ENCODE measurements around the gene CEMIP2.
"Not testable (repeated sequence)": the region's sequence is repeated elsewhere in the genome, so short reads cannot be mapped to it uniquely, and the experiment has no call there.

The CEMIP2 gene

DNA sequence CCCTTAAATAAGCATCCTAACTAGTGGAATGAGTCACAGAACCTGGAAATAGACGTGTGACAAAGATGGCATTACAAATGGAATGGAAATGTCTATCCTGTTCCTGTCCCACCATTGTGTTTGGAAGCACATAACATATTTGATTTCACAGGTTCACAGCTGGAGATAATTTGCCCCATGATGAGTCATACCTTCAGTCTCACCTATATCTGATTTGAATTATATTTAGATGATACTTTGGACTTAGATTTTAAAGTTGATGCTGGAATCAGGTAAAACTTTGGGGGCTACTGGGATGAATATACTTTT, 92.5 kb downstream of the CEMIP2 start:
- no peak for DNase-seq

- DNase-seq: no peak
These were observed 93.0 kb downstream of the CEMIP2 start for GRCh38 chr9:71675105-71675856.

DNA sequence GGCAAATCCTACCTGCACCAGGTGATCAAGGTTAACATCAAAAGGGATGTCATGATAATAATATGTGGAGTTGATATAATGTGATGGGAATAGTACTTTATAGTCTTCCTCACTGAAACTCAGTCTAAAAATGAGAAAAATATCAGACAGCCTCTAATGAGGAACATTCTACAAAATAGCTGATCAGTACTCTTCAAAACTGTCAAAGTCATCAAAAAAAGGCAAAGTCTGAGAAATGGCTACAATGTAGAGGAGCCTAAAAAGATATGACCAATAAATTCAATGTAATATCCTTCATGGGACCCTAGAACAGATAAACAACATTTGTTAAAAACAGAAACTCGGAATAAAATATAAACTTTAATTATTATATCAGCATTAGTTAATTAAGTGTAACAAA, 95.7 kb downstream of the CEMIP2 start:
- no peak for DNase-seq

GRCh38 chr9:71671289-71671688, 97.0 kb downstream of the CEMIP2 start:
- no peak for DNase-seq

GRCh38 chr9:71670121-71670520, 98.2 kb downstream of the CEMIP2 start:
- DNase-seq: no peak

DNA sequence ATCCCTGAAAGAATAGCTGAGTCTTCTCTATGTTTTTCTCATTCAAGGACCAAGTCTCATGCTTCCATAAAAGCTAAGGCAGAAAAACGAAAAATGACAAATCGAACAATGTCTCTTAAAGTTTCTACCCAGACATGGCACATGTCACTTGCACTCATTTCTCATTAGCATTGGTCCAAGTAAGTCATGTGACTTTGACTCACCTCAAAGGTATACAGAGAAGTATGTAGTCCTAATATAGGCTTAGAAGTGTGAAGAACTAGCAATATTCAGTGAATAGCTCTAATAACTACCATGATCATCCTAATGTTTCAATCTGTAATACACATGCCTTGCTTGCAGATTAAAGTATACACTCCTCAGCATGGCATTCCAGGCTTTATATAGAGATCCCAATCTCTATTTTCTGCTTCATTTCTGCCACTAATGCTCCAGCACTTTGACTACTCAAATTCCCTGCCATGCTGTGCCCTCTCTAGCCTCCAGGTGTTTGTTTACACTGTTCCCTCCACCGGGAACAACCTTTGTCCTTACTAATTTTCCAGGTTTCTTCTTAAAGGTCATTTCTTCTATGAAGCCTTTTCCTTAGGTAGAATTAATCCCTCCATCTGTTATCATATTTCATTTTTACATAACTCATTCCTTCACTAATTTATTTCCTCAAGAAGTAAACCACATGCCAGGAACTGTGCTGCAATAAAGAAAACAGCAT, 98.9 kb downstream of the CEMIP2 start:
- DNase-seq: no peak

DNA sequence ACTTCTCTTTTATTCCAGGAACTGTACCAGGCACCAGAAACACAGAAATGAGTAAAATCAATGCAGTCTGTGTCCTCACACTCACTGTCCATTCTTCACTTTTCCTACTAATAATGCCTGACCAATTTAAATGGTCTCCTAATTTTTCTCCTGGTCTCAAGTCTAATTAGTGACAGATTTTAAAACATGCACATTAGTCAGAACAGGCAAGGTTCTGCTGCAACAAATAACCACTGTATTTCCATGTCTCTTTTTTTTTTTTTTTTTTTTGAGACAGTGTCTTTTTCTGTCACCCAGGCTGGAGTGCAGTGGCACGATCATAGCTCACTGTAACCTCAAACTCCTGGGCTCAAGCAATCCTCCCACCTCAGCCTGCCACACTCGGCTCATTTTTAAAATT, 99.6 kb downstream of the CEMIP2 start:
- DNase-seq: no peak

- no peak for DNase-seq
These were observed 103.1 kb downstream of the CEMIP2 start for GRCh38 chr9:71665247-71665646.

DNA sequence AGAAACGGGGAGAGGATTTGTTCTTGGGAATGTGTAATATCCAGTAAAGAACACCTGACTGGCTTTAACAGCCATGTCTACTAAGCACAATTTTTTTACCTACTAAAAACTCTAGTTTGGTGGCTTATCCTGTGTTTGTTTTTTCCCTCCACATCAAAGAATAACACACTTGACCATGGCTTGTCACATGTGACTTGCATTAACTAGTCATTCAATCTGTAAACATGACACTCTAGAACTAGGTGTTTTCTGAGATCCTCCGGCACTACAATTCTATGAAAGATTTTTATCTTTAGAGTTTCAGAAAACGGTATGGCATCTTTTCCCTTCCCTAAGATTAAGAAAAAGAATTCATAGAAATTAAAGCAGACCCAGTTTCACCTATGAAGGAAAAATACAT, 103.7 kb downstream of the CEMIP2 start:
- no peak for DNase-seq

DNA sequence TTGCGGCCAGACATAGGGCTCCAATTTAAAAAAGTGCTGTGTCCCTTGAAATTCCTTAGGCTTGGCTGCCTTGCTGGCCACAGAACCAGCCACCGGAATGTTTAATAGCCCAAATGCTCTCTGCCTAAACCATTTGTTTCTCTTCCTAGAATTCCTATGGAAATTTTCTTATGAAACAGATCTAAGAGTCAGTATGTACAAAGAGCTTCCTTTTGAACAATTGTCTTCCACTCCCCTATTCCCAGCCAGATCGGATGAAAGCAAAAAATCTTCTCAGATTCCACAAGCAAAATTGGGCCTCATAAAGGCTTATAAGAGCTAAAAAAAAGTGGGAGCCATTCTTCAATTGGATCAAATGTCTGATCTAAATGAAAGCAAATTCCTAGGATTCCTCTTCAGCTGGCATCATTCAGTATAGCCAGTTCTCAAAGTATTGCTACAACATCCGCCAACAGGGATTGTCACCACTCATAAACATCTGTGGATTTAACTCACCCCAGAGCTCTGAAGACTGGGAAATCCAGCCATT, 104.3 kb downstream of the CEMIP2 start:
- peak; percentile 47 for DNase-seq

- no peak for DNase-seq
These were observed 105.1 kb downstream of the CEMIP2 start for GRCh38 chr9:71663216-71663615.

- no peak for DNase-seq
These were observed 106.2 kb downstream of the CEMIP2 start for GRCh38 chr9:71662082-71662481.

DNA sequence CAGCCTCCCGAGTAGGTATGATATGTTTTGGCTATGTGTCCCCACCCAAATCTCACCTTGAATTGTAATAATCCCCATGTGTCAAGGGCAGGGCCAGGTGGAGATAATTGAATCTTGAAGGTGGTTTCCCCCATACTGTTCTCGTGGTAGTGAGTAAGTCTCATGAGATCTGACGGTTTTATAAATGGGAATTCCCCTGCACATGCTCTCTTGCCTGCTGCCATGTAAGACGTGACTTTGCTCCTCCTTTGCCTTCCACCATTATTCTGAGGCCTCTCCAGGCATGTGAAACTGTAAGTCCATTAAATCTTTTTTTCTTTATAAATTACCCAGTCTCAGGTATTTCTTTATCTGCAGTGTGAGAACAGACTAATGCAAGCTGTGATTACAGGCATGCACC, 111.0 kb downstream of the CEMIP2 start:
- not testable (repeated sequence) for DNase-seq

GRCh38 chr9:71656496-71656895, 111.8 kb downstream of the CEMIP2 start:
- no peak for DNase-seq

DNA sequence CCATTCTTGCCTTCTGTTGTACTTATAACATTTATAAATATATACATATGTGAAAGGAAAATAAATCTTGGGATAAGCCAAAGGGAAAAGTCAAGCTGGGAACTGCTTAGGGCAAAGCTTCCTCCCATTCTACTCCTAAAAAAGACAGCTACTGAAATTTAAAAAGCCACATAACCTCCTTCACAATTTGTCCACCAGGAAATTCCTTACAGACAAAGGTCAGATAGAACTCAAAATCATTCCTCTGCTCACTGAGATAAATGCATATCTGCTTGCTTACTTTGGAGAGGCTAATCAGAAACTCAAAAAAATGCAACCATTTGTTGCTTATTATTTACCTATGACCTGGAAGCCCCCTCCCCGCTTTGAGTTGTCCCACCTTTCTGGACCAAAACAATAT, 112.5 kb downstream of the CEMIP2 start:
- DNase-seq: no peak

DNA sequence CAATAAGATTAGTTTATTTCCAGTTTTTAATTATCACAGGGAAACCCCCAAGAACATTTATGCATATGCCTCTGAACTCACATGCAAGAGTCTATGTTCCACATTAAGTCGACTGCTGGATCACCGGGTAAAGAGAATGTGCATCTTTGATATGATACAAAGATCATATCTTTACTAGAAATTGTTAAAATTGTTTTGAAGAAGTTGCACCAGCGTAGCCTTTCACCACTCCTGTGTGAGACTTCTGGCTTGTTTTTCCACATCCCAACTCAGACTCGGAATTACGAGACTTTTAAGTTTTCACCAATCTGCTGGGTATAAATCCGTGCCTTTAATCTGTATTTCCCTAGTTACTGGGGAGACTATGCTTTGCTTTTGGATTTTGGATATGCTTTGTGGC, 113.2 kb downstream of the CEMIP2 start:
- no peak for DNase-seq

GRCh38 chr9:71652480-71652879, 115.8 kb downstream of the CEMIP2 start:
- DNase-seq: no peak

- DNase-seq: no peak
These were observed 119.9 kb downstream of the CEMIP2 start for GRCh38 chr9:71648453-71648852.

DNA sequence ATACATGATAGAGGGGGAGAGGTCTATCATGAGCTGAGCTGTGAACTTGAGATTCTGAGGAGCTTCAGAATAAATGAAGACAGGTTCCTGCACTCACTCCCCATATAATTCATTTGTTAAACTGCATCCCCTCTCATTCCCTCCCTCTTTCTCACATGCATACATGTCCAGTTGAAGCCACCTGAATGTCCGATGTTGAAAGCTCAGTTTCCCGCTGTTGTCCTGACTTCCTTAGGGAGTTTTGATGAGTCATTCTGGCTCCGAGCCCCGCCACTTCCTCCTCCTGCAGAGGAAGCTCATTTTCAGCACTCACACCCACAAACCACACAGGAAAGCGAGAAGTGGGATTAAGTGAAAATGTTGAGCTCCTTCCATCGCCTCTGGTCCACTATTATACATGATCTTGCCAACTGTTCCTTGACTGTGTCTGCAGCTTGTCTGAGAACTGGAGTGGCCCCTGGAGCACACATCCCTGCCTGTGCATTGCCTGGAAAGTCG, 121.2 kb downstream of the CEMIP2 start:
- DNase-seq: peak; percentile 76

DNA sequence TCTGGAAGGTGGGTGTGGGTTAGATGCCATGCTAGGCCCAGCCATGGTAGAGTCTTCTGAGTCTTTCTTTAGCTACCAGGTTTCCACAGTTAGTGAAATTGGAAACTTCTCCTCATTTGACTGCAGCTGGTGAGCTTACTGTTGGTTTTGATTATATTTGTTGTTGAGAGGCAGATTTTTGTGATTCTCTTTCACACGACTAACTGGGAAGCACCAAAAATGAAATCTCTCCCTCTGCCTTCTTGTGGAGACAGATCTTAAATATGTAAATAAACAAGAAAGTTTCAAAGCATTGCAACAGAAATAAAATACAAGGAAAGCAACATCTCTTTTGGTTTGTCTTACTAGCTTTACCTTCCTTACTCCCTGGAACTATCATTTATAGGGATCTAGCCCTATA, 122.2 kb downstream of the CEMIP2 start:
- DNase-seq: no peak

- DNase-seq: no peak
These were observed 123.4 kb downstream of the CEMIP2 start for GRCh38 chr9:71644819-71645362.

DNA sequence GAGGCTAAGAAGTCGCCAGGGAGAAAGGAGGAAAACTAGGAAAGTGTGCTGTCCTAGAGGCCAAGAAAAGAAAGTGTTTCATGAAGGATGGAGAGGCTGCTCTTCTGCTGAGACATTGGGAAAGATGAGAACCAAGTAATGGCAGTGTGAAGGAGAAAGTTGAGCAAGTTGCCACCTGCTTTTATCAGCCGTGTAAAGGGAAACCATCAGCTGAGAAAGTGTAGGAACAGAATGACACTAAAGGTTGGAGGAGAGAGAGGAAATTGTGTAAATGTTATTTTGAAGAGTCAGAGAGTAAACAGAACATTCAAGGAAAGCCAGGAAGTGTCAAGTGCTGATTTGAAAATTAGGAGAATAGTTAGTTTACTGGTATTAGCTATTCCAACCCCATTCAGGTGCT, 125.0 kb downstream of the CEMIP2 start:
- DNase-seq: no peak

DNA sequence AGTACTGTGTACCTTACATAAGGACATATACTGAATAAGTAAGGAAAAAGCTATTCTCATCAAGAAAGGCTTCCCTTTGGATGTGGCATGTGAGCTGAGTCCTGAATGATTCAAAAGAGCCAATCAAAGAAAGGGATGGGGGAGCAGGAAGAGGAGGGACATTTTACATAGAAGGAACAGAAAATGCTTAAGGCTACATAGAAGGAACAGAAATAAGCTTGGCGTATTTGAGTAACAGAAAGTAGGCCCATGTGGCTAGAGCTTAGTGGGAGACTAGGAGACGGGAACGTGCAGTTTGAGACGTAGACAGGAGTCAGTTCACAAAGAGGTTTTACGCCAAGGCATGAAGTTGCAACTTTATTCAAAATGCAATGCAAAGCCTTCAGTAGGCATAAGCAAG, 126.3 kb downstream of the CEMIP2 start:
- no peak for DNase-seq

GRCh38 chr9:71638627-71639026, 129.7 kb downstream of the CEMIP2 start:
- peak; percentile 34 for DNase-seq

Data from femur (tissue), 1 donor.